HAP-1 (cell line): Measurements from ENCODE around the gene RBM20.
"Not testable (repeated sequence)": the region's sequence is repeated elsewhere in the genome, so short reads cannot be mapped to it uniquely, and the experiment has no call there.

Experiments
- DNase-seq, 2 experiments: peaks; one replicate each; pipeline ENCODE4 v3.0.0-alpha.2; 2016 to 2020; ENCODE audit warnings: low spot score in 2 of 2
- H3K27me3 ChIP-seq: fragments of 250-450 bp; sonication (Bioruptor Pico); 2 replicates; pipeline ENCODE4 v1.5.1; 2020; ENCODE audit warnings: low read depth, mild to moderate bottlenecking, moderate library complexity
- H3K36me3 ChIP-seq: fragments of 250-450 bp; sonication (Bioruptor Pico); replicated peaks from 2 replicates; pipeline ENCODE4 v1.5.1; 2020; ENCODE audit warnings: mild to moderate bottlenecking
- H3K4me1 ChIP-seq: fragments of 250-450 bp; sonication (Bioruptor Pico); 2 replicates; pipeline ENCODE4 v1.5.1; 2020; ENCODE audit warnings: mild to moderate bottlenecking
- H3K4me3 ChIP-seq: fragments of 250-450 bp; sonication (Bioruptor Pico); 2 replicates; pipeline ENCODE4 v1.5.1; 2020; ENCODE audit warnings: mild to moderate bottlenecking, moderate library complexity
- H3K9me3 ChIP-seq: fragments of 250-450 bp; sonication (Bioruptor Pico); 2 replicates; pipeline ENCODE4 v1.5.1; 2020; ENCODE audit warnings: mild to moderate bottlenecking, moderate library complexity
- in situ Hi-C: fragments of 300-500 bp; cut with MboI; formaldehyde crosslinking; loops from 3 replicates; pipeline ENCODE4 v1.14.3; 2020; ENCODE audit warnings: low sequenced_read_pairs, inconsistent platforms, mixed read lengths

The RBM20 gene

GRCh38 chr10:110615057-110615747, 28.9 kb upstream of the RBM20 start:
- DNase-seq = no peak
- H3K36me3 ChIP-seq = no peaks in the 10 kb centered on the region
- no peaks in the 10 kb centered on the region for H3K9me3 ChIP-seq
- H3K4me1 ChIP-seq = peaks cover 7% of the 10 kb centered on the region; the same call in 1 of the 2 replicates
- no peak overlapping the region for H3K4me3 ChIP-seq
- peaks cover 11% of the 10 kb centered on the region; the same call in 1 of the 2 replicates for H3K27me3 ChIP-seq
- in situ Hi-C loops = loop anchor here (25.0 kb wide), 1 partner anchor 272 kb away; no protein-coding TSS in a partner anchor

GRCh38 chr10:110616493-110617033, 27.6 kb upstream of the RBM20 start:
- DNase-seq = no peak
- H3K36me3 ChIP-seq = no peaks in the 10 kb centered on the region
- H3K27me3 ChIP-seq = peaks cover 14% of the 10 kb centered on the region; the same call in 1 of the 2 replicates
- no peak overlapping the region for H3K4me3 ChIP-seq
- H3K4me1 ChIP-seq = peaks cover 4% of the 10 kb centered on the region; the same call in 1 of the 2 replicates
- in situ Hi-C loops = loop anchor here (25.0 kb wide), 1 partner anchor 271 kb away; no protein-coding TSS in a partner anchor
- H3K9me3 ChIP-seq = no peaks in the 10 kb centered on the region

GRCh38 chr10:110617425-110618229, 26.5 kb upstream of the RBM20 start:
- Histone ChIP-seq H3K4me1 (no peaks in the 10 kb centered on the region), H3K4me3 (no peak overlapping the region), H3K9me3 (no peaks in the 10 kb centered on the region), H3K36me3 (no peaks in the 10 kb centered on the region), H3K27me3 (peaks cover 19% of the 10 kb centered on the region)
- in situ Hi-C loops = loop anchor here (25.0 kb wide), 1 partner anchor 270 kb away; no protein-coding TSS in a partner anchor
- no peak for DNase-seq

GRCh38 chr10:110618230-110618610, 25.9 kb upstream of the RBM20 start:
- Histone ChIP-seq H3K4me1 (no peaks in the 10 kb centered on the region), H3K36me3 (no peaks in the 10 kb centered on the region), H3K27me3 (peaks cover 24% of the 10 kb centered on the region), H3K9me3 (no peaks in the 10 kb centered on the region; the same call in 1 of the 2 replicates), H3K4me3 (no peak overlapping the region)
- in situ Hi-C loops = loop anchor here (25.0 kb wide), 1 partner anchor 269 kb away; no protein-coding TSS in a partner anchor
- DNase-seq = no peak

GRCh38 chr10:110619514-110620397, 24.4 kb upstream of the RBM20 start:
- no peak overlapping the region for H3K4me3 ChIP-seq
- H3K9me3 ChIP-seq = no peaks in the 10 kb centered on the region; the same call in 1 of the 2 replicates
- no peaks in the 10 kb centered on the region for H3K36me3 ChIP-seq
- H3K4me1 ChIP-seq = no peaks in the 10 kb centered on the region
- peak in 1 of 2 experiments; percentile 37 for DNase-seq
- H3K27me3 ChIP-seq = peaks cover 32% of the 10 kb centered on the region
- in situ Hi-C loops = loop anchor here (25.0 kb wide), 1 partner anchor 268 kb away; no protein-coding TSS in a partner anchor

- in situ Hi-C loops = loop anchor here (25.0 kb wide), 1 partner anchor 267 kb away; no protein-coding TSS in a partner anchor
- no peaks in the 10 kb centered on the region for H3K36me3 ChIP-seq
- no peak for DNase-seq
- H3K27me3 ChIP-seq = peaks cover 36% of the 10 kb centered on the region
- H3K4me3 ChIP-seq = no peak overlapping the region
- H3K9me3 ChIP-seq = no peaks in the 10 kb centered on the region; the same call in 1 of the 2 replicates
- no peaks in the 10 kb centered on the region for H3K4me1 ChIP-seq
Measured at GRCh38 chr10:110620398-110620719, 23.8 kb upstream of the RBM20 start.

GRCh38 chr10:110623316-110623715, 20.8 kb upstream of the RBM20 start:
- in situ Hi-C loops = loop anchor here (25.0 kb wide), 1 partner anchor 264 kb away; no protein-coding TSS in a partner anchor
- DNase-seq = not testable (repeated sequence)
- peaks cover 65% of the 10 kb centered on the region for H3K27me3 ChIP-seq

GRCh38 chr10:110625356-110625894, 18.7 kb upstream of the RBM20 start:
- Histone ChIP-seq H3K9me3 (no peaks in the 10 kb centered on the region; the same call in 1 of the 2 replicates), H3K27me3 (peaks cover 66% of the 10 kb centered on the region), H3K36me3 (no peaks in the 10 kb centered on the region), H3K4me3 (no peak overlapping the region), H3K4me1 (peaks cover 10% of the 10 kb centered on the region)
- no peak for DNase-seq
- in situ Hi-C loops = loop anchor here (5.0 kb wide), 1 partner anchor 52 kb away; no protein-coding TSS in a partner anchor

More at GRCh38 chr10:110623316-110623715, 20.8 kb upstream of the RBM20 start:
- not testable (repeated sequence) for H3K9me3 ChIP-seq, H3K36me3 ChIP-seq, H3K4me1 ChIP-seq, H3K4me3 ChIP-seq

GRCh38 chr10:110625951-110626855, 17.9 kb upstream of the RBM20 start:
- H3K9me3 ChIP-seq = no peaks in the 10 kb centered on the region; the same call in 1 of the 2 replicates
- H3K4me3 ChIP-seq = no peak overlapping the region
- H3K4me1 ChIP-seq = peaks cover 10% of the 10 kb centered on the region
- H3K27me3 ChIP-seq = peaks cover 74% of the 10 kb centered on the region
- in situ Hi-C loops = loop anchor here (5.0 kb wide), 1 partner anchor 51 kb away; no protein-coding TSS in a partner anchor
- DNase-seq = no peak
- no peaks in the 10 kb centered on the region for H3K36me3 ChIP-seq

- Histone ChIP-seq H3K9me3 (no peaks in the 10 kb centered on the region; the same call in 1 of the 2 replicates), H3K27me3 (peaks cover 80% of the 10 kb centered on the region), H3K4me1 (peaks cover 10% of the 10 kb centered on the region), H3K4me3 (no peak overlapping the region), H3K36me3 (no peaks in the 10 kb centered on the region)
- in situ Hi-C loops = loop anchor here (5.0 kb wide), 1 partner anchor 49 kb away; no protein-coding TSS in a partner anchor
- no peak for DNase-seq
Measured at GRCh38 chr10:110628161-110628560, 16.0 kb upstream of the RBM20 start.

- H3K4me3 ChIP-seq = no peak overlapping the region
- H3K9me3 ChIP-seq = no peaks in the 10 kb centered on the region
- H3K4me1 ChIP-seq = peaks cover 10% of the 10 kb centered on the region
- H3K36me3 ChIP-seq = no peaks in the 10 kb centered on the region
- peak; percentile 67 to 93 for DNase-seq
- in situ Hi-C loops = loop anchor here (5.0 kb wide), 1 partner anchor 48 kb away; no protein-coding TSS in a partner anchor
- peaks cover 82% of the 10 kb centered on the region for H3K27me3 ChIP-seq
Measured at GRCh38 chr10:110629680-110630191, 14.4 kb upstream of the RBM20 start.
